BLaER1 treated with 17β-estradiol and CSF1 and Interleukin-3, amounts not matched to agents 10 nM and 100 nM (cell line): ENCODE measurements around the gene AKAP6.
A peak's percentile ranks its signal among the peaks of the same experiment; 100 is the strongest.

Experiments used
- H3K27ac ChIP-seq, 11 experiments: shearing (Covaris generic); formaldehyde crosslinking; 2 replicates each; pipeline ENCODE4 v1.8.1; 2022
- H3K27me3 ChIP-seq, 11 experiments: shearing (Covaris generic); formaldehyde crosslinking; 2 replicates each; pipeline ENCODE4 v1.8.1; 2022
- H3K36me3 ChIP-seq, 11 experiments: shearing (Covaris generic); formaldehyde crosslinking; 2 replicates each; pipeline ENCODE4 v1.8.1; 2022
- H3K4me1 ChIP-seq, 10 experiments: shearing (Covaris generic); formaldehyde crosslinking; 2 replicates each; pipeline ENCODE4 v1.8.1; 2022
- H3K4me2 ChIP-seq, 11 experiments: shearing (Covaris generic); formaldehyde crosslinking; 2 replicates each; pipeline ENCODE4 v1.8.1; 2022
- H3K4me3 ChIP-seq, 10 experiments: shearing (Covaris generic); formaldehyde crosslinking; 2 replicates each; pipeline ENCODE4 v1.8.1; 2022
- H3K9ac ChIP-seq, 11 experiments: shearing (Covaris generic); formaldehyde crosslinking; 2 replicates each; pipeline ENCODE4 v1.8.1; 2022
- H3K9me3 ChIP-seq, 11 experiments: shearing (Covaris generic); formaldehyde crosslinking; replicated peaks in 1 of 11; 2 replicates each; pipeline ENCODE4 v1.8.1; 2022
- H4K20me1 ChIP-seq, 11 experiments: shearing (Covaris generic); formaldehyde crosslinking; 2 replicates each; pipeline ENCODE4 v1.8.1; 2022
- Cebpa-rat ChIP-seq, 11 experiments: shearing (Covaris generic); IDR thresholded peaks; 2 replicates each; pipeline ENCODE4 v1.8.1; 2022

The AKAP6 gene

GRCh38 chr14:32468955-32469354 is 139.9 kb downstream of the AKAP6 start:
- Histone ChIP-seq H3K27me3 (no peaks in the 10 kb centered on the region), H3K4me1 (peaks cover 0 to 20% (median 0%) of the 10 kb centered on the region in 10 experiments; a peak in 5 of 20 replicates), H3K4me2 (peak overlapping the region in 3 of 11 experiments; percentile 49 to 68 (median 65); a peak in 5 of 22 replicates), H3K9me3 (no peaks in the 10 kb centered on the region), H4K20me1 (no peaks in the 10 kb centered on the region), H3K4me3 (no peak overlapping the region), H3K36me3 (no peaks in the 10 kb centered on the region), H3K9ac (peak overlapping the region in 3 of 11 experiments; percentile 24 to 54 (median 53); a peak in 4 of 22 replicates), H3K27ac (peak overlapping the region in 2 of 11 experiments; percentile 38 to 47; a peak in 2 of 22 replicates)
- TF ChIP-seq Cebpa-rat (IDR thresholded peaks at IDR 0.05), result peak in 1 of 11 experiments; percentile 40; a peak in 1 of 22 replicates

DNA sequence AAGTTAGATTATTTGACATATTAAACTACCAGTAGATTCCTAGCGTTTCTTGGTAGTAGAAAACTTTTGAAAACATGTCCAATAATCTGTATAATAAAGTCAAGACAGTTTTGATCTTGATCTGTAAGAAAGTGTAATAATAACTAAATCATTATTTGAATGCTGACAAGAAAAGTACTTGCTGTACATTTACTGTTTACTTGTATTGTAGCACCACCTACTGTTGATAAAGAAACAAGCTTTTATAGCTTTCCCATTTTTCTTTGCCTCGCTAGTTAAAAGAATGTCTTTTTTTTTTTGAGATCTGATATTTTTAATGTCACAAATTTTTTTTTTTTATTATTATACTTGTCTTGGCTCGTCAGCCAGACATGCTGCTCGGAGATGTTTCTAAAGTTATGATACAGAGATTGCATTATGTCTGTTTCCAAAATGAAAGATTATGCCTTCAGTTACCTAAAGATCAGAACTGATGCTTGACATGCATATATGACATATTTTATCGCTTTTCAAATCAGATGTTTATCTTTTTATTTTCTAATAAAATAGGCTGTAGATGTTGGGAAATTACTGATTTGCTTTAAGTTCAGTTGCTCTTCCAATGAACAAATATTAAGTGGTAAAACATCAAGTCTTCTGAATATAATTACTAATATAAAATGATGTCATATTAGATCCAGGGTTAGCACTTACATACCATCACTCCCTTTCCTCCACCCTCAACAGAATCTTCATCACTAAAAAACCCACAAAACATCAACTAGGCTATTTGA is 140.5 kb downstream of the AKAP6 start:
- H3K27me3 ChIP-seq, result no peaks in the 10 kb centered on the region
- no peak overlapping the region for H3K4me3 ChIP-seq
- peak overlapping the region in 3 of 11 experiments; percentile 49 to 68 (median 65); a peak in 4 of 22 replicates for H3K4me2 ChIP-seq
- H3K9ac ChIP-seq, result peak overlapping the region in 3 of 11 experiments; percentile 24 to 54 (median 53); a peak in 3 of 22 replicates
- no peaks in the 10 kb centered on the region for H3K36me3 ChIP-seq
- H4K20me1 ChIP-seq, result no peaks in the 10 kb centered on the region
- TF ChIP-seq Cebpa-rat (IDR thresholded peaks at IDR 0.05), result no peak
- no peaks in the 10 kb centered on the region for H3K9me3 ChIP-seq
- H3K4me1 ChIP-seq, result peaks cover 0 to 20% (median 0%) of the 10 kb centered on the region in 10 experiments; a peak in 5 of 20 replicates
- H3K27ac ChIP-seq, result peak overlapping the region in 2 of 11 experiments; percentile 38 to 47; a peak in 2 of 22 replicates

GRCh38 chr14:32470161-32470715 is 141.1 kb downstream of the AKAP6 start:
- Histone ChIP-seq H3K9ac (no peak overlapping the region), H3K27ac (no peak overlapping the region), H3K36me3 (no peaks in the 10 kb centered on the region), H3K4me1 (peaks cover 0 to 20% (median 0%) of the 10 kb centered on the region in 10 experiments; a peak in 5 of 20 replicates), H3K4me2 (no peak overlapping the region), H3K9me3 (no peaks in the 10 kb centered on the region), H3K4me3 (no peak overlapping the region), H4K20me1 (no peaks in the 10 kb centered on the region), H3K27me3 (no peaks in the 10 kb centered on the region)
- no peak for TF ChIP-seq Cebpa-rat (IDR thresholded peaks at IDR 0.05)

DNA sequence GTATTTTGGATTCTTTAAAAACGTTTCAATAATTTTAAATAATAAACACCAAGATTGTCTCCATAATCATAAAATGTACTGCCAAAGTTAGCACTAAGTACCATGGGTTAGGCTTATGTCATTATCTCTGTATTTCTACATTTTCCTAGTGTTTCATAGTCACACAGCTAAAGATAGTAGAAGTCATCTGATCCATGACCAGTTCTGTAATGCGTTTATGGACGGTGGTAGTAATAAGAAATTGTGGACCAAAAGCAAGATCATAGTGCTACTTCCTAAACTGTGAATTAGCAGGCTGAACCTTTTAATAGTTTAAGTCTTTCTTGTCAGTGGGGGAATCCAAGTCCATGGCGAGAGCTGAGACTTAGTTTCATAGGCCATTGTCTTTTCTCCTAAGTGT is 142.1 kb downstream of the AKAP6 start:
- TF ChIP-seq Cebpa-rat (IDR thresholded peaks at IDR 0.05), result no peak
- peaks cover 0 to 20% (median 0%) of the 10 kb centered on the region in 10 experiments; a peak in 5 of 20 replicates for H3K4me1 ChIP-seq

GRCh38 chr14:32472076-32472475 is 143.0 kb downstream of the AKAP6 start:
- Histone ChIP-seq H3K4me3 (no peak overlapping the region), H3K36me3 (no peaks in the 10 kb centered on the region), H3K4me2 (no peak overlapping the region), H3K9ac (no peak overlapping the region), H3K27ac (no peak overlapping the region), H4K20me1 (no peaks in the 10 kb centered on the region), H3K27me3 (no peaks in the 10 kb centered on the region), H3K9me3 (no peaks in the 10 kb centered on the region), H3K4me1 (peaks cover 0 to 20% (median 0%) of the 10 kb centered on the region in 10 experiments; a peak in 5 of 20 replicates)
- no peak for TF ChIP-seq Cebpa-rat (IDR thresholded peaks at IDR 0.05)

More for the DNA sequence above, 142.1 kb downstream of the AKAP6 start:
- H3K9ac ChIP-seq, result 0 out of 22 replicates have a peak overlapping the region, but pooled peaks of 1 of the 11 experiments have one; percentile 5
- no peaks in the 10 kb centered on the region for H3K36me3 ChIP-seq
- no peak overlapping the region for H3K27ac ChIP-seq
- H3K9me3 ChIP-seq, result no peaks in the 10 kb centered on the region
- no peak overlapping the region for H3K4me2 ChIP-seq
- no peak overlapping the region for H3K4me3 ChIP-seq
- no peaks in the 10 kb centered on the region for H3K27me3 ChIP-seq
- H4K20me1 ChIP-seq, result no peaks in the 10 kb centered on the region

GRCh38 chr14:32472512-32473463 is 143.7 kb downstream of the AKAP6 start:
- H3K9me3 ChIP-seq, result no peaks in the 10 kb centered on the region
- no peak for TF ChIP-seq Cebpa-rat (IDR thresholded peaks at IDR 0.05)
- H3K4me3 ChIP-seq, result no peak overlapping the region
- no peaks in the 10 kb centered on the region for H4K20me1 ChIP-seq
- no peaks in the 10 kb centered on the region for H3K27me3 ChIP-seq
- H3K4me1 ChIP-seq, result peaks cover 0 to 20% (median 0%) of the 10 kb centered on the region in 10 experiments; a peak in 5 of 20 replicates
- no peak overlapping the region for H3K27ac ChIP-seq
- no peak overlapping the region for H3K9ac ChIP-seq
- H3K36me3 ChIP-seq, result no peaks in the 10 kb centered on the region
- H3K4me2 ChIP-seq, result no peak overlapping the region; a peak in 1 of 22 replicates

GRCh38 chr14:32473464-32473855 is 144.4 kb downstream of the AKAP6 start:
- Histone ChIP-seq H3K4me2 (no peak overlapping the region; a peak in 1 of 22 replicates), H3K9ac (no peak overlapping the region), H3K36me3 (no peaks in the 10 kb centered on the region), H3K9me3 (no peaks in the 10 kb centered on the region), H4K20me1 (no peaks in the 10 kb centered on the region), H3K27ac (no peak overlapping the region), H3K4me3 (no peak overlapping the region), H3K4me1 (peaks cover 0 to 19% (median 0%) of the 10 kb centered on the region in 10 experiments; a peak in 5 of 20 replicates), H3K27me3 (no peaks in the 10 kb centered on the region)
- no peak for TF ChIP-seq Cebpa-rat (IDR thresholded peaks at IDR 0.05)

- Histone ChIP-seq H3K9me3 (no peaks in the 10 kb centered on the region), H3K27ac (no peak overlapping the region), H3K4me2 (no peak overlapping the region), H3K27me3 (no peaks in the 10 kb centered on the region), H3K9ac (no peak overlapping the region), H3K36me3 (no peaks in the 10 kb centered on the region), H3K4me1 (peaks cover 0 to 13% (median 0%) of the 10 kb centered on the region in 10 experiments; a peak in 4 of 20 replicates), H3K4me3 (no peak overlapping the region), H4K20me1 (no peaks in the 10 kb centered on the region)
- no peak for TF ChIP-seq Cebpa-rat (IDR thresholded peaks at IDR 0.05)
These were observed 145.5 kb downstream of the AKAP6 start for GRCh38 chr14:32474478-32475195.
